Stimulated activated CD4-positive, alpha-beta T cell treated with anti-CD3 and anti-CD28 coated beads, Interleukin-2, amount 100 ng/mL, for 48 hours (primary cell): ENCODE data around the gene TPO.

Source experiments
- DNase-seq, 2 donors: peaks; one replicate each; pipeline ENCODE4 v3.0.0-alpha.2; 2020

The TPO gene

GRCh38 chr2:1539441-1539840 is 126.2 kb downstream of the TPO start:
- no peak for DNase-seq

- no peak for DNase-seq
Measured at GRCh38 chr2:1539973-1540372, 126.7 kb downstream of the TPO start.

- DNase-seq, result no peak
Measured at GRCh38 chr2:1540481-1540880, 127.2 kb downstream of the TPO start.

GRCh38 chr2:1541040-1541439 is 127.8 kb downstream of the TPO start:
- DNase-seq, result no peak

GRCh38 chr2:1541819-1542475 is 128.7 kb downstream of the TPO start:
- no peak for DNase-seq

GRCh38 chr2:1542971-1543370 is 129.7 kb downstream of the TPO start:
- DNase-seq, result no peak

- no peak for DNase-seq
Measured at GRCh38 chr2:1543776-1544477, 130.7 kb downstream of the TPO start.

- no peak for DNase-seq
Measured at GRCh38 chr2:1544478-1545069, 131.3 kb downstream of the TPO start.

GRCh38 chr2:1546023-1546591 is 132.8 kb downstream of the TPO start:
- peak; percentile 26 to 32 for DNase-seq

- DNase-seq, result no peak
Measured at GRCh38 chr2:1546901-1547300, 133.6 kb downstream of the TPO start.

- no peak for DNase-seq
Measured at GRCh38 chr2:1548910-1549673, 135.8 kb downstream of the TPO start.

- no peak for DNase-seq
Measured at GRCh38 chr2:1550076-1550475, 136.8 kb downstream of the TPO start.

GRCh38 chr2:1550658-1551316 is 137.5 kb downstream of the TPO start:
- DNase-seq, result peak; percentile 58 to 74

GRCh38 chr2:1551905-1552304 is 138.6 kb downstream of the TPO start:
- no peak for DNase-seq

GRCh38 chr2:1552611-1553010 is 139.3 kb downstream of the TPO start:
- no peak for DNase-seq

- no peak for DNase-seq
Measured at GRCh38 chr2:1553671-1554295, 140.5 kb downstream of the TPO start.

GRCh38 chr2:1556286-1556685 is 143.0 kb downstream of the TPO start:
- no peak for DNase-seq

GRCh38 chr2:1556776-1557466 is 143.7 kb downstream of the TPO start:
- no peak for DNase-seq

GRCh38 chr2:1557467-1557820 is 144.2 kb downstream of the TPO start:
- no peak for DNase-seq

- no peak for DNase-seq
Measured at GRCh38 chr2:1559589-1560175, 146.4 kb downstream of the TPO start.

GRCh38 chr2:1561259-1561658 is 148.0 kb downstream of the TPO start:
- no peak for DNase-seq
